A204.1 (cell line): ENCODE data around the gene TPRN.

Experiments used
- FAIRE-seq: peaks from 2 replicates; lab custom pipeline; 2012; peaks lifted over from hg19 to GRCh38; lab: Jason Lieb, UNC

The TPRN gene

GRCh38 chr9:137159105-137160053 is 41.2 kb downstream of the TPRN start:
- no peak for FAIRE-seq

GRCh38 chr9:137158625-137159024 is 41.9 kb downstream of the TPRN start:
- no peak for FAIRE-seq

- FAIRE-seq: no peak
These were observed 42.7 kb downstream of the TPRN start for GRCh38 chr9:137157618-137158415.

- FAIRE-seq: no peak
These were observed 43.8 kb downstream of the TPRN start for GRCh38 chr9:137156567-137157375.

GRCh38 chr9:137152844-137153405 is 47.6 kb downstream of the TPRN start:
- FAIRE-seq: no peak

- no peak for FAIRE-seq
These were observed 49.7 kb downstream of the TPRN start for GRCh38 chr9:137150617-137151457.

- no peak for FAIRE-seq
These were observed 50.5 kb downstream of the TPRN start for GRCh38 chr9:137149942-137150616.

- FAIRE-seq: no peak
These were observed 51.2 kb downstream of the TPRN start for GRCh38 chr9:137149363-137149762.

- no peak for FAIRE-seq
These were observed 51.9 kb downstream of the TPRN start for GRCh38 chr9:137148661-137149060.

GRCh38 chr9:137148242-137148641 is 52.3 kb downstream of the TPRN start:
- no peak for FAIRE-seq

- FAIRE-seq: no peak
These were observed 52.8 kb downstream of the TPRN start for GRCh38 chr9:137147793-137148160.

- FAIRE-seq: no peak
These were observed 53.3 kb downstream of the TPRN start for GRCh38 chr9:137147091-137147792.

GRCh38 chr9:137146527-137146918 is 54.0 kb downstream of the TPRN start:
- FAIRE-seq: no peak

- FAIRE-seq: no peak
These were observed 54.6 kb downstream of the TPRN start for GRCh38 chr9:137145731-137146526.

- no peak for FAIRE-seq
These were observed 57.1 kb downstream of the TPRN start for GRCh38 chr9:137143459-137143858.

- no peak for FAIRE-seq
These were observed 58.3 kb downstream of the TPRN start for GRCh38 chr9:137141976-137142936.
